GM12875 (cell line): ENCODE results near the gene APOH.

Experiments
- H3K4me3 ChIP-seq: one replicate; pipeline ENCODE4 v1.5.1; 2011; ENCODE audit warnings: low read depth, low read length, control low read depth
- TF ChIP-seq, protein P1 (sequence below): IDR thresholded peaks from 2 replicates; pipeline ENCODE4 v1.5.1; 2011; ENCODE audit warnings: low read depth, mild to moderate bottlenecking, control low read depth, inconsistent platforms, low read length, moderate library complexity, borderline replicate concordance; ENCODE audit not compliant: insufficient read depth

The APOH gene

DNA sequence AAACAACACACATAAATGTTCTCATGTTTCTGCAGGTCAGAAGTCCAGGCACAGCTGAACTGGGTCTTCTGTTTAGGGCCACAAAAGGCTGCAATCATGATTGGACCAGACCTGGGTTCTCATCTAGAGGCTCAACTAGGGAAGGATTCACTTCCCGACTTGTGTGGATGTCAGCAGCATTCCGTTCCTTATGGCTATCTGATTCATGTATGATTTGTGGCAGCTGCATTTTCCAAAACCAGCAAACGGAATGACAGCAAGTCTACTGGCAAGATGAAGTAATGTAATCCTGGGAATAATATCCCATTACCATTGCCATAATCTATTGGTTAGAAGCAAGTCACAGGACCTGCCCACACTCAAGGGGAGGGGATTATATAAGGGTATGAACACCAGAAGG is 59.4 kb downstream of the APOH start:
- H3K4me3 ChIP-seq = no peak overlapping the region
- TF ChIP-seq, protein P1, sequence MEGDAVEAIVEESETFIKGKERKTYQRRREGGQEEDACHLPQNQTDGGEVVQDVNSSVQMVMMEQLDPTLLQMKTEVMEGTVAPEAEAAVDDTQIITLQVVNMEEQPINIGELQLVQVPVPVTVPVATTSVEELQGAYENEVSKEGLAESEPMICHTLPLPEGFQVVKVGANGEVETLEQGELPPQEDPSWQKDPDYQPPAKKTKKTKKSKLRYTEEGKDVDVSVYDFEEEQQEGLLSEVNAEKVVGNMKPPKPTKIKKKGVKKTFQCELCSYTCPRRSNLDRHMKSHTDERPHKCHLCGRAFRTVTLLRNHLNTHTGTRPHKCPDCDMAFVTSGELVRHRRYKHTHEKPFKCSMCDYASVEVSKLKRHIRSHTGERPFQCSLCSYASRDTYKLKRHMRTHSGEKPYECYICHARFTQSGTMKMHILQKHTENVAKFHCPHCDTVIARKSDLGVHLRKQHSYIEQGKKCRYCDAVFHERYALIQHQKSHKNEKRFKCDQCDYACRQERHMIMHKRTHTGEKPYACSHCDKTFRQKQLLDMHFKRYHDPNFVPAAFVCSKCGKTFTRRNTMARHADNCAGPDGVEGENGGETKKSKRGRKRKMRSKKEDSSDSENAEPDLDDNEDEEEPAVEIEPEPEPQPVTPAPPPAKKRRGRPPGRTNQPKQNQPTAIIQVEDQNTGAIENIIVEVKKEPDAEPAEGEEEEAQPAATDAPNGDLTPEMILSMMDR = no peak

DNA sequence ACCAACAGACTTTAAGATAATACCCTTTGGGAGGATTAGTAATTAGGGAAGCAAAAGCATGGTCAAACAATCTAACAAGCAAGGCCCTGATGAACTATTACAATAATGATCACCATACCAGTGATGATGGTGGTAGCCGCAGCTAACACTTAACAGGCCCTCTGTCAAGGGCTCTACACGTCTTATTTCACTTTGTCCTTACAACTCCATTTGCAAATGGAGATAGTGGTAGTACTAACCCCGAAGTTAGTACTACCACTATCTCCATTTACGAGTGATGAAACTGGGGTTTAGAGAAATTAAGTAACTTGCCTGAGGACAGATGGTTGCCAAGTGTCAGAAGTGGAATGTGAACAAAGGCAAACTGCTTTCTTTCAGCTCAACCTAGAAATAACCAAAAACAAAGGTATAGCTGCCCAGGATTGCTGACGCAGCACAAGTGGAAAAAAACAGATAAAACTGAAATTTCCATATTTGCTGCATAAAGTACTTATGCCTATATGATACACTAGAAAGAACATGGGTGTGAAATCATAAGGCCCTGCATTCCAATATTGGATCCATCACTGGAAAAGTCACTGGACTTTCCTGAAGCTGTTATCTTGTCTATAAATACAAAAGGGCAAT is 61.9 kb downstream of the APOH start:
- TF ChIP-seq, protein P1 = no peak
- H3K4me3 ChIP-seq = no peak overlapping the region

DNA sequence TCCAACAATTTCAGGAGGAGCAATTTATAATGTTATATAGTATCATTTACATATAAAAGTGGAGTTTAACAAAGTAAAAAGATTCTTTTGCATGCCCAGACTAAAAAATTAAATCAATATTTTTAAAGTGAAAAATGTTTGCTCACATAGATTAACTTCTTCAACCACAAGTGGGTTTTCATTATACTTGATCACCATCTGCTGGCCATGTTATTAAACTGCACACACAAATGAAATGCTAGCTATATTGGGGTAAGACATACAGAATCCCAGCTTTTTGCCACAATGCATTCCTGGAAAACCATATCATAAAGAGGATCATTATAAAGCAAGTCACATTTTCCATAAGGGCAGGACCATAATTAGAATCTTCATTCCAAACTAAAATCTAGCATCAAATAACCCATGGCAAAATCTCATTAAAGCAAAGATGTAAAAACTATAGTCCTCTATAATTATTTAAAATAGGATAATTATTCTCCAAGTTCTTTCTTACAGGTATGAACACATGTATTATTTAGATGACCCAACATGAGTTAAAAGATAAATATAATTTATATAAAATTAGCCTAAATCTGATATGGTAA is 63.6 kb downstream of the APOH start:
- H3K4me3 ChIP-seq = no peak overlapping the region
- TF ChIP-seq, protein P1 = peak; percentile 20; the same call in 1 of the 2 replicates
